Pulmonary artery endothelial cell (primary cell): Measurements from ENCODE around the gene GPNMB. TPM values are rescaled to one million over a fixed set of nuclear protein-coding genes. Genes with fewer than 3 reads are reported as not detected.
"Not testable (repeated sequence)": the region's sequence is repeated elsewhere in the genome, so short reads cannot be mapped to it uniquely, and the experiment has no call there.

Experiments used
- DNase-seq: peaks from one replicate; pipeline ENCODE4 v3.0.0-alpha.2; 2011; ENCODE audit warnings: low read depth, low spot score
- total RNA-seq: library from RNA; depleted of rRNA; stranded (reverse); fragments of >200 nt; gene quantifications from 2 replicates; pipeline ENCODE4 v1.2.3, GENCODE V29; 2014

Gene GPNMB
- total RNA-seq, result 0.35 and 0.59 TPM in 2 replicates

DNA sequence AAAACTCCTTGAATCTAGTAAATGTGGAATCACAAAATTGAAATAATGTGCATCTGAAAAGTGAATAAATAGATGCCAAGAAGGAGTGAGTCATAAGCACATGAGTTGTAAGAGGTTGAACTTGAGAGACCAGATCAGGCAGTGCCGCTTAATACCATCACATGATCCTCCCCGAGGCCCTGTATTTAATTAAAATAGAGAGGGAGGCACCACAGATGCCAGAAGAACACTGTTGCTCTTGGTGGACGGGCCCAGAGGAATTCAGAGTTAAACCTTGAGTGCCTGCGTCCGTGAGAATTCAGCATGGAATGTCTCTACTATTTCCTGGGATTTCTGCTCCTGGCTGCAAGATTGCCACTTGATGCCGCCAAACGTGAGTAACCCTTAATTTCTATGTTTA lies at the start of gene GPNMB:
Gene GPNMB, plus strand, starts transcription at position 221 of the 400 bp plus-strand sequence. Its CDS starts 83 bp downstream, at position 304.
- no peak for DNase-seq

DNA sequence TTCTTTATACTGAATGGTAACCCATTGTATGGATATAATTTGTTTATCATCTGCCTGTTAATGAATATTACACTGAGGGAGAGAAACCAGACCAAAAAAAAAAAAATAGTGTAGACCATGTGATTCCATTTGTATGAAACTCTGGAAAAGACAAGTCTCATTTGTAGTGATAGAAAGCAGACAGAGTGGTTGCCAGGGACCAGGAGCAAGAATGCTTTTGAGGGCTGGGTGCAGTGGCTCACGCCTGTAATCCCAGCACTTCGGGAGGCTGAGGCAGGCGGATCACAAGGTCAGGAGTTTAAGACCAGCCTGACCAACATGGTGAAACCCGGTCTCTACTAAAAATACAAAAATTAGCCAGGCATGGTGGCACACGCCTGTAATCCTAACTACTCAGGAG lies 48.8 kb upstream of the GPNMB start:
- not testable (repeated sequence) for DNase-seq

- no peak for DNase-seq
These were observed 46.2 kb upstream of the GPNMB start for GRCh38 chr7:23200331-23200730.

DNA sequence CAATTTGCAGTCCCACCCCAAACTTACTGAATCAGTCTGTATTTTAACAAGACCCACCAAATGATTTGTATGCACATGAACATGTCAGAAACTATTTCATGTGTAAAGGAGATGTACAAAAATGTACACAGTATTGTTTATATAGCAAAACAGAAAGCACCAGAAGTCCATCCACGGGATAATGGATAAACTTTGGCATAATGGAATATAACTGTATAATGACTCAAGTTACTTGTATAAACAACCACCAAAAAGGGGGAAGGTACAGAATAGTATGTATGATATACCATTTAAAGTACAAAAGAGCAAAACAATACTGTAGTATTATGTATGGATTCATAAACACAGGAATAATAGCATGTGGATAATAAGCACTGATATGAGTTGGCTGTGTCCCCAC lies 42.3 kb upstream of the GPNMB start:
- no peak for DNase-seq

- no peak for DNase-seq
These were observed 41.0 kb upstream of the GPNMB start for GRCh38 chr7:23205577-23205908.

- DNase-seq, result no peak
These were observed 40.4 kb upstream of the GPNMB start for GRCh38 chr7:23205909-23206767.

- no peak for DNase-seq
These were observed 39.6 kb upstream of the GPNMB start for GRCh38 chr7:23207021-23207420.

DNA sequence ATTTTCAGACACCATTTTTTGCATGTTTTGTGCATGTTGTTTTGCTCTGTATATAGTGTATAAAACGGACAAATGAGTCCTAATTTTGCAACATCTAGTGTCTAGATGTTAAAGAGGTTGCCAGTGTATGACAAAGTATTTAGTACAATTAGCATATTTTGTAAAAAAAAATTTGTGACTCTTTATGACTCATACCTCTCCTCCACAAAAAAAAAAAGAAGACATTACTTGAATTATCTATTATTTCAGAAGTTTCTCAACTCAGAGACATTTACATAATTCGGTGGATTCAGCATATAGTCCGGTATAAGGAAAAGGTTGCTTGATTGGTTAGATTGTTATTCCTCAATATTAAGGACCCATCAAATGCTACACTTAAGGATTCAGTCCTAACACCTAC lies 38.7 kb upstream of the GPNMB start:
- no peak for DNase-seq

GRCh38 chr7:23208316-23208715 lies 38.3 kb upstream of the GPNMB start:
- DNase-seq, result no peak

GRCh38 chr7:23210506-23210905 lies 36.1 kb upstream of the GPNMB start:
- no peak for DNase-seq

DNA sequence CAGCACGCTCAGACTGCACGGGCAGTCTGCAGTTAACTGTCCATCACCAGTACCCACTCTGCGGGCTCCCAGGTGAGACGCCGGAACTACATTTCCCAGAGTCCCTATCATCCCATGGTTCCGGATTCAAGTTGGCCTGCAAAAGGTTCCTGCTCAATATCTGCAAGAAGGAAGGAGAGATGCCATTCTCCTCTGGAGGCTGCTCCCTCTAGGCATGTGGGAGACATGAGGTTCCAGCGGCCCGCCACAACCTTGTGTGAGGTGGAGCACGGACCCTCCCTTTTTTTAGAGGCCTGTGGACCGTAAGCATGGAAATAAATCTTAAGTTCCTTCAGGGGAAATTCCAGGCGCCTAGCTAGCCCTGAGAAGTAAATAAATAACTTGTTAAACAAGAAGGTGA lies 35.0 kb upstream of the GPNMB start:
- no peak for DNase-seq

DNA sequence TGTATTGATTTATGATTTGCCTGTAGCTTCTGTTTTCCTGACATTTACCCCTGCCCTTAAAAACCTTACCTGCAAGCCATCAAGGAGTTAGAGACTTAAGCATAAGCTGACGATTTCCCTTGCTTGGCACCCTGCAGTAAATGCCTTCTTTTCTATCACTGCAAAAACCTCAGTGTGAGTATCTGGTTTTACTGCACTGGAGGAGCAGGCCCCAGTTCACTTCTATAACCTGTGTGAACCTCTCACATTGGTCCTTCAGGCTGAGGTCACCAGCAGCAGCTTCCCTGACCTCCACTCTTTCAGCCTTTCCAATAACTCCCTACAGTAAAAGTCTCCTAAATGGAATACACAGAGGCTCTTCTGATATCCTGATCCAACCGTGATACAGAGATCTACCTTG lies 34.2 kb upstream of the GPNMB start:
- DNase-seq, result no peak

GRCh38 chr7:23212841-23213240 lies 33.7 kb upstream of the GPNMB start:
- DNase-seq, result no peak

- DNase-seq, result no peak
These were observed 32.8 kb upstream of the GPNMB start for GRCh38 chr7:23213755-23214154.

DNA sequence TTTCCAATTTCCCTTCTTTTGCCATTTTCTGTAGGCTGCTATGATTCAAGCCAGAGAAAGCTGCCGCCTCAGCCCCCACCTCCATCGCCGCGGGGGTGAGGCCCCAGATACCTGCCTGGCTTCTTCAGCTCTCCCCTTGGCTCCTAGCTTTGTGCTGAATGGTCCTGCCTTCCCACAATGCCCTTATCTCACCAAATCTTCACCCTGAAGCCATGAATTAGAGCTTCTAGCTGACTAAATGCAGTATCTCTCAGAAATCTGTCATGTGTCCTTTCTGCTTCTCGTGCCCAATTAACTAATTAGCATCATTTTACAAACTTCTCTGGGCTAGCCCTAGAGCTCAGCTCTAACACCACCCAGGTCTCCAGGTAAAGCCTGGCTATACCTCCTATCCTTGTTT lies 32.2 kb upstream of the GPNMB start:
- no peak for DNase-seq

- no peak for DNase-seq
These were observed 31.6 kb upstream of the GPNMB start for GRCh38 chr7:23214938-23215337.

GRCh38 chr7:23216021-23216420 lies 30.6 kb upstream of the GPNMB start:
- DNase-seq, result no peak

DNA sequence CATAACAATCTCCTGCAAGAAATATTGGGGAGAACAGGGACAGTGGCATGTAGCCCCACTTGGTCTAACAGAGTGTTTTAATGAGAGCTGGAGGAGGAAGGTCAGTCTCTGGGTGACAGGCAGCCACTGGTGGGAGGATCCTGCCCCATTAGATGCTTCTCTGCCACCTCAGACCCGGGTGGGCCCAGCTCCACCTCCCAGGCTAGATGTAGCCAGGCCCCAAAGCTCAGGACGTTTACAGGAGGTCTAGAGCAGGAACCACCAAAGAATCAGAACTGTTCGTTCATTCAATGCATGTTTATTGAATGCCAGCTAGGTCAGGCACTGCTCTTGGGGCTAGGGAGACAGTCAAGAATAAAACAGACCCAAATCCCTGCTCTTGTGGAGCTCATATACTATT lies 28.4 kb upstream of the GPNMB start:
- no peak for DNase-seq

DNA sequence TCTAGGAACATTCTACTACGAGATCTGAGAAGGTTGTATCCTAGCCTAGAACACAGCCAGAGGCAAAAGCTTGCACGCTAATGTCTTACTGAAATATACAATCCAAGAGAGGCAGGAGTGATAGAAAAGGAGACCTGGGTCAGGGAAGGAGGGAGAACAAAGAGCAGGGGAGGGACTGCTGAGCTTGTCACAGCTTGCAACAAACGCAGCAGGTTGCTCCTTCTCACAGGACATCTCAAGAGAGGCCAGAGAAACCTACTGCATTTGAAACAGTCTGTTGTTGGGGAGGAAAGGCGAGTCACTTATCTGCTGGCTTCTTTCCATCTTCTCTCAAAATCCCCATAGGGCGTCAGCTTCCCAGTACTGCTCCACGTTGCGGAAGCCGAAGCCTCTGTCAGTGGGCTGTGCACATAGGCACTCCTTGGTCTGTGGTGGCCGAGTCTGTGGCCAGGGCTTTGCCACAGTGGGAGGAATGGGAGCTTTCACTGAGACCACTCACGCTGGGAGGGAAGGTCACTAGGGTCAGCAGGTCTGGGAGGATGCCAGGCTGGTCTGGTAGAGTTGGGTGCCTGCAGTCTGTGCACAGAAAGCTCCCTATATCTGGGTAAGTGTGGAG lies 25.8 kb upstream of the GPNMB start:
- no peak for DNase-seq

DNA sequence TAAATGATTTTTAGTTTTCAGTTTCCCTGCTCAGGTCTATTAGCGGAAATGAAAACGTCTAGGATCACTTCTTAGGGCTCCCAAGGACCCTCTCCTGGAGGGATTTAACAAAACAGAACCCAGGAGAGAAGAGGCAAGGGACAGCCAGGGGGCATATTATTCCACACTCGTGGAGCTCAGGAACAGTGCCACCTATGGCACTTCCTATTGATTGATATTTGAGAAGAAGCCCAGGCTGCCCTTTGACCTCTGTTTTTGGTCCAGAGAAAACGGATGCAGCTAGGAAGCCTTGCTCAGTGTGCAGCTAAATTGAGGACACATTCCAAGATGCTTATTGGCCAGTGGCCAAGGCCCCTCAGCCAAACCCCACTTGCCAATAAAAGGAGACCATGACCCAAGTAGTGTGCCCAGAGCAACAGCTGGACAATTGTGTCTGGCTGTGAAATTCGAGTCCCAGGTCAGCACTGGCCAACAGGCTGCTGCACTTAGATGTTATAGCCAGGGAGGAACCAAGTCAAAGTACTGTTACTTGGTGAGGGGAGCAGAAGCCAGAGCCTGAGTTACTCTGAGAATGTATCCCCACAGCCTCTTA lies 24.0 kb upstream of the GPNMB start:
- no peak for DNase-seq

- DNase-seq, result not testable (repeated sequence)
These were observed 22.2 kb upstream of the GPNMB start for GRCh38 chr7:23224364-23224763.

DNA sequence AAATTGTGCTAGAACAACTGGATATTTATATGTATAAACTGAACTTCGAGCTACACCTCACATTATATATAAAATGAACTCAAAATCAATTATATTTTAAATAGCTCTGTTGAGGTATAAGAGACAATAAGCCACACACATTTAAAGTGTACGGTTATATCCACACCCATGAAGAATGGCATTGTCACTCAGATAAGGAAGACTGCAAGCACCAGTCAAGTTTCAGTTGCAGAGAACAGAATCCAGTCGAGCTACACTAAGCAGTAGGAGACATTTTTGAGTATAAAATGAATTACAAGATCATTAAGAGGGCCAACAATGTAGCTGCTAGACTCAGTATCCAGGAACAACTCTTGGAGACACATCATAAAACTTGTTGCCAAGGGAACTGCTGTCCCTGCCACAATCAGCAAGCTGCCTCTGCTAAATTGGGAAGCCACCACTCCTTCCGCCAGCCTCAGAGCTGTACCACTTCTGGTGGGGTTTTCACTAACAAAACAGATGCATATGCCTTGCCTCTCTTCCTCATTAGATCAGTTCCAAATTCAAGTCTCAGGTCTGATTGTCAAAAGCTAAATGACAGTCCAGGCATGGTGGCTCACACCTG lies 19.6 kb upstream of the GPNMB start:
- DNase-seq, result no peak
